ENCODE measurements around the gene OR11L1.

GRCh38 chr1:247855911-247856310, 14.2 kb upstream of the OR11L1 start:
- no peak for TF ChIP-seq EP300 (IDR thresholded peaks at IDR 0.05)
- TF ChIP-seq REST (IDR thresholded peaks at IDR 0.05), result no peak
- no peak for TF ChIP-seq ELK1 (IDR thresholded peaks at IDR 0.05; ENCODE audit: low read depth, low read length)
- TF ChIP-seq CTCF (IDR thresholded peaks at IDR 0.05), result no peak
- TF ChIP-seq FOSL2 (IDR thresholded peaks at IDR 0.05), result no peak
- TF ChIP-seq FOSL2 (CRISPR knock-in tag; IDR thresholded peaks at IDR 0.05), result no peak
